H1 (cell line): ENCODE results near the gene HACD4. TPM values are rescaled to one million over a fixed set of nuclear protein-coding genes. Genes with fewer than 3 reads are reported as not detected.

Experiments used
- CTCF ChIA-PET: fragments of 300-600 bp; sonication (Branson Sonifier 250); formaldehyde crosslinking; loops from one replicate; lab custom pipeline; 2021; ENCODE audit not compliant: partially characterized antibody; lab: Charles Lee
- POLR2A ChIA-PET: fragments of 300-600 bp; sonication (Branson Sonifier 250); formaldehyde crosslinking; loops from one replicate; lab custom pipeline; 2021; ENCODE audit warnings: inconsistent platforms; ENCODE audit not compliant: partially characterized antibody; lab: Charles Lee
- DNase-seq, 2 experiments: peaks; one replicate each; pipeline versions ENCODE4 v3.0.0 to v3.0.0-alpha.2; 2010 to 2022; ENCODE audit warnings: low spot score in 2 of 2, low read depth in 1 of 2, mixed read lengths in 1 of 2
- FAIRE-seq: peaks from 2 replicates; lab custom pipeline; 2011; peaks lifted over from hg19 to GRCh38; lab: Jason Lieb, UNC
- H2AFZ ChIP-seq: 2 replicates; pipeline ENCODE4 v1.8.1; 2012; ENCODE audit warnings: low read length, inconsistent platforms
- H2AK5ac ChIP-seq: 2 replicates; pipeline ENCODE4 v1.6.1; 2013; ENCODE audit warnings: low read depth, low read length
- H2BK120ac ChIP-seq: replicated peaks from 2 replicates; pipeline ENCODE3; 2013; ENCODE audit warnings: low read depth, low read length, inconsistent platforms
- H2BK12ac ChIP-seq: 2 replicates; pipeline ENCODE4 v1.6.1; 2013; ENCODE audit warnings: low read depth, low read length
- H2BK15ac ChIP-seq: 2 replicates; pipeline ENCODE4 v1.6.1; 2013; ENCODE audit warnings: low read length
- H2BK20ac ChIP-seq: 2 replicates; pipeline ENCODE4 v1.6.1; 2013; ENCODE audit warnings: low read length
- H2BK5ac ChIP-seq: 2 replicates; pipeline ENCODE4 v1.6.1; 2013; ENCODE audit warnings: low read depth, low read length
- H3K14ac ChIP-seq: 2 replicates; pipeline ENCODE4 v1.6.1; 2013; ENCODE audit warnings: inconsistent platforms; ENCODE audit not compliant: insufficient read length
- H3K18ac ChIP-seq: 2 replicates; pipeline ENCODE4 v1.6.1; 2013; ENCODE audit warnings: low read length; ENCODE audit errors: extremely low read depth
- H3K23ac ChIP-seq: 2 replicates; pipeline ENCODE4 v1.6.1; 2013; ENCODE audit warnings: inconsistent platforms; ENCODE audit not compliant: insufficient read length
- H3K23me2 ChIP-seq: 2 replicates; pipeline ENCODE4 v1.6.1; 2013; ENCODE audit warnings: low read depth, low read length
- H3K27ac ChIP-seq: 2 replicates; pipeline ENCODE4 v1.6.1; 2011; ENCODE audit warnings: low read depth, low read length, inconsistent platforms
- H3K27me3 ChIP-seq, 4 experiments: replicated peaks in 1 of 4; 1 replicate in 1 of 4; 2 replicates in 3 of 4; pipeline versions ENCODE4 v1.6.1 to v1.8.1; 2011 to 2013; ENCODE audit warnings: low read length in 3 of 4, mild to moderate bottlenecking in 3 of 4, inconsistent platforms in 2 of 4, mixed read lengths in 2 of 4, moderate library complexity in 1 of 4; ENCODE audit not compliant: control insufficient read depth in 3 of 4, insufficient read depth in 3 of 4; ENCODE audit errors: extremely low read depth in 1 of 4
- H3K36me3 ChIP-seq, 4 experiments: 2 replicates each; pipeline versions ENCODE4 v1.6.1 to v1.8.1; 2011 to 2013; ENCODE audit warnings: mild to moderate bottlenecking in 4 of 4, low read length in 3 of 4, moderate library complexity in 2 of 4, control low read depth in 1 of 4, inconsistent platforms in 1 of 4; ENCODE audit not compliant: insufficient read depth in 4 of 4, control insufficient read depth in 2 of 4
- H3K4ac ChIP-seq: replicated peaks from 2 replicates; pipeline ENCODE3; 2013; ENCODE audit warnings: low read length, low read depth, mixed read lengths, inconsistent platforms; ENCODE audit not compliant: insufficient read length
- H3K4me1 ChIP-seq, 4 experiments: replicated peaks in 1 of 4; 1 replicate in 1 of 4; 2 replicates in 3 of 4; pipeline versions ENCODE4 v1.6.1 to v1.8.1; 2011 to 2013; ENCODE audit warnings: low read length in 3 of 4, inconsistent platforms in 2 of 4, mixed read lengths in 1 of 4; ENCODE audit not compliant: insufficient read depth in 4 of 4, control insufficient read depth in 3 of 4
- H3K4me2 ChIP-seq, 2 experiments: 2 replicates each; pipeline versions ENCODE4 v1.6.1 to v1.8.1; 2011 to 2013; ENCODE audit warnings: low read depth in 2 of 2, low read length in 2 of 2, control low read depth in 1 of 2, inconsistent platforms in 1 of 2, mild to moderate bottlenecking in 1 of 2; ENCODE audit not compliant: insufficient read depth in 1 of 2
- H3K4me3 ChIP-seq, 4 experiments: fragments of 200-600, 300-600 bp in 1 of 4; sonication (generic), shearing (Covaris generic), sonication (Bioruptor Twin) in 1 of 4; 2 replicates each; pipeline versions ENCODE4 v1.5.1 to v1.8.1; 2011 to 2016; ENCODE audit warnings: low read length in 4 of 4, low read depth in 3 of 4, control low read depth in 2 of 4, inconsistent platforms in 2 of 4, mild to moderate bottlenecking in 2 of 4, mixed read lengths in 1 of 4, moderate library complexity in 1 of 4; ENCODE audit not compliant: insufficient read depth in 2 of 4; ENCODE audit errors: extremely low read depth in 1 of 4
- H3K56ac ChIP-seq: replicated peaks from 2 replicates; pipeline ENCODE3; 2013; ENCODE audit warnings: low read depth, mild to moderate bottlenecking, mixed read lengths, low read length, inconsistent platforms; ENCODE audit not compliant: insufficient read length
- H3K79me1 ChIP-seq: 2 replicates; pipeline ENCODE4 v1.6.1; 2013; ENCODE audit warnings: low read depth, low read length, control low read depth
- H3K79me2 ChIP-seq, 2 experiments: 2 replicates each; pipeline versions ENCODE4 v1.6.1 to v1.8.1; 2012 to 2013; ENCODE audit warnings: low read length in 2 of 2, mild to moderate bottlenecking in 2 of 2, inconsistent platforms in 1 of 2; ENCODE audit not compliant: insufficient read depth in 2 of 2, control insufficient read depth in 1 of 2
- H3K9ac ChIP-seq, 4 experiments: replicated peaks in 1 of 4; 1 replicate in 1 of 4; 2 replicates in 3 of 4; pipeline versions ENCODE4 v1.6.1 to v1.8.1; 2011 to 2013; ENCODE audit warnings: low read depth in 3 of 4, low read length in 3 of 4, control low read depth in 2 of 4, mild to moderate bottlenecking in 2 of 4, moderate library complexity in 2 of 4, inconsistent platforms in 1 of 4; ENCODE audit errors: extremely low read depth in 1 of 4
- H3K9me3 ChIP-seq, 2 experiments: 2 replicates each; pipeline versions ENCODE4 v1.6.1 to v1.8.1; 2012 to 2013; ENCODE audit warnings: mild to moderate bottlenecking in 2 of 2, moderate library complexity in 2 of 2, control low read depth in 1 of 2, inconsistent platforms in 1 of 2, low read depth in 1 of 2, low read length in 1 of 2, mixed read lengths in 1 of 2; ENCODE audit not compliant: insufficient read depth in 2 of 2
- H4K20me1 ChIP-seq, 2 experiments: replicated peaks in 1 of 2; 2 replicates each; pipeline versions ENCODE3 to v1.8.1; 2011 to 2013; ENCODE audit warnings: inconsistent platforms in 2 of 2, low read length in 2 of 2, mild to moderate bottlenecking in 1 of 2; ENCODE audit not compliant: insufficient read depth in 2 of 2, control insufficient read depth in 1 of 2
- H4K5ac ChIP-seq: 2 replicates; pipeline ENCODE4 v1.6.1; 2013; ENCODE audit warnings: low read length, low read depth, mixed read lengths, inconsistent platforms; ENCODE audit not compliant: insufficient read length
- H4K8ac ChIP-seq: 2 replicates; pipeline ENCODE4 v1.8.0; 2013; ENCODE audit warnings: mild to moderate bottlenecking, moderate library complexity, low read length, inconsistent platforms; ENCODE audit not compliant: insufficient read depth; ENCODE audit errors: extremely low read depth
- H4K91ac ChIP-seq: replicated peaks from 2 replicates; pipeline ENCODE3; 2013; ENCODE audit warnings: low read length, mixed read lengths, inconsistent platforms; ENCODE audit not compliant: insufficient read length
- BRCA1 ChIP-seq: IDR thresholded peaks from 2 replicates; pipeline ENCODE4 v1.6.1; 2012; ENCODE audit warnings: low read depth, low read length, improper control_type of control experiment
- POLR2AphosphoS5 ChIP-seq: IDR thresholded peaks from 2 replicates; pipeline ENCODE4 v1.6.1; 2011; ENCODE audit warnings: low read depth, low read length
- RNF2 ChIP-seq: fragments of 200-900, 300-1000 bp; sonication (generic); IDR thresholded peaks from 2 replicates; pipeline ENCODE4 v1.7.1; 2016; ENCODE audit warnings: borderline replicate concordance, low read depth, mild to moderate bottlenecking, antibody characterized with exemption, low read length; ENCODE audit not compliant: poor library complexity, severe bottlenecking; ENCODE audit errors: missing control alignments
- RXRA ChIP-seq: IDR thresholded peaks from 2 replicates; pipeline ENCODE4 v1.6.1; 2011; ENCODE audit warnings: low read depth, mild to moderate bottlenecking, low read length, moderate library complexity; ENCODE audit not compliant: insufficient read depth
- SAP30 ChIP-seq: fragments of 300-600 bp; sonication (generic); IDR thresholded peaks from 2 replicates; pipeline ENCODE4 v1.7.1; 2012; ENCODE audit warnings: low read length, moderate library complexity, mild to moderate bottlenecking, inconsistent platforms; ENCODE audit not compliant: insufficient read depth, insufficient replicate concordance
- WGBS, 2 experiments: shearing (Covaris generic) in 1 of 2; methylation state at CpG; one replicate each; pipeline versions ENCODE4 v1.1.6 to v1.1.7; 2013 to 2015; ENCODE audit warnings: low lambda C conversion rate in 2 of 2, mixed read lengths in 2 of 2, inconsistent platforms in 1 of 2, low coverage in 1 of 2, missing lambda C conversion rate in 1 of 2; ENCODE audit not compliant: insufficient replicate concordance in 2 of 2, insufficient coverage in 1 of 2, insufficient read length in 1 of 2; ENCODE audit errors: extremely low coverage in 1 of 2, missing lambda C conversion rate in 1 of 2; 5-methylcytosine and 5-hydroxymethylcytosine counted together
- polyA plus RNA-seq, 7 experiments: library from polyadenylated mRNA; depleted of rRNA in 3 of 7; stranded (reverse) in 5 of 7; unstranded in 2 of 7; fragments of >200 nt in 5 of 7; fragments of 200-250 nt in 2 of 7; gene quantifications; 1 replicate in 5 of 7; 2 replicates in 1 of 7; 4 replicates in 1 of 7; pipeline versions ENCODE4 v1.2.1 to v1.2.3, GENCODE V29; 2011 to 2013; ENCODE audit warnings: missing spikeins in 2 of 7, mixed read lengths in 2 of 7
- total RNA-seq: library from RNA; stranded (reverse); fragmentation: NEBNext Ultra II Directional; extraction: Animal tissue kit (Norgen Biotek cat#: 25700); gene quantifications from 2 replicates; pipeline ENCODE4 v1.2.1, GENCODE V29; 2021
- TF ChIP-seq, protein P1 (sequence below): IDR thresholded peaks from 2 replicates; pipeline ENCODE4 v1.6.1; 2012; ENCODE audit warnings: inconsistent platforms

HACD4 gene
- total and polyA plus RNA-seq, 2 of the 8 experiments (the other 6 are each of a cell fraction or from before 2014, with no cell fraction given): 0.65 to 0.86 TPM

DNA sequence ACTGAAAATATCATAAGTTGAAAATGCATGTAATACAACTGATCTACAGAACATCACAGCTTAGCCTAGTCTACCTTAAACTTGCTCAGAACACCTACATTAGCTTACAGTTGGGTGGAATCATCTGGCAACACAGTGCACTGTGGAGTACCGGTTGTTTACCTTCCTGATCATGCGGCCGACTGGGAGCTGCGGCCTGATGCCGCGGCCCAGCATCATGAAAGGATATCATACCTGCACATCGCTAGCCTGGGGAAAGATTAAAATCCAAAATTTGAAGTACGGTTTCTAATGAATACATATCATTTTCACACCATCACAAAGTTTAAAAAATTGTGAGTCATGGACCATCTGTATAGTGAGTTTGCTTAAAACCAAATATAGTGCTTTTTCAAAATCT lies 1.8 kb downstream of the HACD4 start:
- Histone ChIP-seq H3K4ac (no peak overlapping the region), H4K91ac (no peak overlapping the region), H2AK5ac (no peak overlapping the region), H2BK12ac (no peak overlapping the region), H3K4me1 (peaks cover 0 to 7% (median 4%) of the 10 kb centered on the region in 4 experiments; a peak in 3 of 7 replicates), H2BK5ac (no peak overlapping the region), H2AFZ (no peak overlapping the region), H3K4me2 (no peak overlapping the region; a peak in 1 of 4 replicates), H3K79me1 (no peaks in the 10 kb centered on the region), H3K14ac (no peak overlapping the region), H3K23ac (no peak overlapping the region), H3K79me2 (no peaks in the 10 kb centered on the region), H3K27me3 (peaks cover 0 to 11% (median 5%) of the 10 kb centered on the region in 4 experiments; a peak in 5 of 7 replicates), H3K56ac (no peak overlapping the region), H3K18ac (no peak overlapping the region), H2BK120ac (no peak overlapping the region), H3K4me3 (no peak overlapping the region), H3K9ac (no peak overlapping the region), H2BK15ac (no peak overlapping the region), H3K36me3 (no peaks in the 10 kb centered on the region), H4K20me1 (no peaks in the 10 kb centered on the region), H4K8ac (no peak overlapping the region), H3K23me2 (peaks cover 3% of the 10 kb centered on the region; the same call in 1 of the 2 replicates), H3K9me3 (no peaks in the 10 kb centered on the region), H4K5ac (no peak overlapping the region), H3K27ac (no peak overlapping the region), H2BK20ac (no peak overlapping the region)
- 77% methylated on average over 8 of the region's 8 CpGs; no CpG with 5 or more reads in 1 of the 2 experiments for WGBS, 2 experiments
- FAIRE-seq (no peak), DNase-seq (no peak)
- POLR2A ChIA-PET: interaction anchor here (1.5 to 2.1 kb wide), 2 partner anchors 11 to 371 kb away, joined by 3 to 8 read pairs; no protein-coding TSS in a partner anchor
- TF ChIP-seq, protein P1, sequence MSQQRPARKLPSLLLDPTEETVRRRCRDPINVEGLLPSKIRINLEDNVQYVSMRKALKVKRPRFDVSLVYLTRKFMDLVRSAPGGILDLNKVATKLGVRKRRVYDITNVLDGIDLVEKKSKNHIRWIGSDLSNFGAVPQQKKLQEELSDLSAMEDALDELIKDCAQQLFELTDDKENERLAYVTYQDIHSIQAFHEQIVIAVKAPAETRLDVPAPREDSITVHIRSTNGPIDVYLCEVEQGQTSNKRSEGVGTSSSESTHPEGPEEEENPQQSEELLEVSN: no peak
- TF ChIP-seq RXRA (no peak), BRCA1 (no peak), POLR2AphosphoS5 (no peak), RNF2 (no peak), SAP30 (no peak)
- CTCF ChIA-PET: interaction anchor here (0.9 to 1.7 kb wide), 3 partner anchors 41 to 405 kb away, joined by 3 to 4 read pairs (median 4); no protein-coding TSS in a partner anchor
